GM21737 (cell line): ENCODE measurements around the gene OR2A25.

Experiments
- ATAC-seq: cut with Tn5 transposase; IDR thresholded peaks from one replicate; pipeline ENCODE4 v1.9.1; 2021; ENCODE audit warnings: mild to moderate bottlenecking, moderate library complexity; ENCODE audit not compliant: unreplicated experiment

OR2A25 gene

DNA sequence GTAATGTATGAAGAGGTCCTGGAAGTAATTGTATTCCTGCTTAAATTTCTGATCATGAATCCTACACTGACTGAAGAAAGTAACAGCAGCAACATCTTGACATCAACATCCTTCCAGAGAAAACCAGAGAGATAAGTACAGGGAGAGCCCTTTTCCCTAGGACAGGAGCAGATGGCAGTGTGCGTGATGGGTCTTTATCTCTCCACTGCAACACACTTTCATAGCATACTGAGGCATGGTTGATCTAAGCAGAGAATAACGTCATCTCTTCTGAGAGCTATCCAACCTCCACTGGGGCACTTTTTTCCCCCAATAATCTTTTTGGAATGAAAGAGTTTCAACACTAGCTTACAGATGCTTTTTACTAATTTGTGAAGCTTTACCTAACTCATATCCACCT lies 342 bp downstream of the OR2A25 start:
- ATAC-seq: no peak

- no peak for ATAC-seq
Measured at GRCh38 chr7:144074374-144074773, 4.8 kb downstream of the OR2A25 start.

- no peak for ATAC-seq
Measured at GRCh38 chr7:144085978-144086377, 16.4 kb downstream of the OR2A25 start, which contains the start of gene OR2A12. OR2A12 (plus strand) TSS chr7:144086278; CDS start chr7:144095108, 8,830 bp downstream.

GRCh38 chr7:144086730-144087129 lies 17.1 kb downstream of the OR2A25 start:
- ATAC-seq: no peak

DNA sequence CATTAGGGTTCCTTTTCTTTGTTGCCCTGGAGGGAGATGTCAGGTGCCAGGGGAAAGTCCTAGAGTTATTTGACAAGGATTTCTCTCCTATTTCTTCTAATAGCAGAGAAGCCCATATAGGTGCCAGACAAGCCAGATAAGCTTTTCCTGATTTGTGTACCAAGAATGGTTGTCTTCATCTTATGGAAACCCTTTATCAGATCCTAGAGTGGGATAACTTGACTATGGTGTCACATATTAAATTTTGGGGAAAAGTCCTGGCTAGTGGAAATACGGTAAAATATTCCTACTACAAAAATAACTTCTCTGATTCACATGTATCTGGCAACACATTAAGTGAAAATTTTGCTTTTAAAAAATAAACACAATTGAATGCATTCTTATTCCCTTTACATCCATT lies 17.6 kb downstream of the OR2A25 start:
- ATAC-seq: no peak

DNA sequence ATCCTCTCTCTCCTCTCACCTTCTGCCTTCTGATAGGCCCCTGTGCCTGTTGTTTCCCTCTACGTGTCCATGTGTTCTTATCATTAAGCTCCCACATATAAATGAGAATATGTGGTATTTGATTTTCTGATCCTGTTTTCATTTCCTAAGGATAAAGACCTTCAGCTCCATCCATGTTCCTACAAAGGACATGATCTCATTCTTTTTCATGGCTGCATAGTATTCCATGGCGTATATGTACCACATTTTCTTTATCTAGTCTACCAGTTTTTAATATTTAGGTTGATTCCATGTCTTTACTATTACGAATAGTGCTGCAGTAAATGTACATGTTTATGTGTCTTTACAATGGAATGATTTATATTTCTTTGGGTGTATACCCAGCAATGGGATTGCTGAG lies 21.1 kb downstream of the OR2A25 start:
- no peak for ATAC-seq

DNA sequence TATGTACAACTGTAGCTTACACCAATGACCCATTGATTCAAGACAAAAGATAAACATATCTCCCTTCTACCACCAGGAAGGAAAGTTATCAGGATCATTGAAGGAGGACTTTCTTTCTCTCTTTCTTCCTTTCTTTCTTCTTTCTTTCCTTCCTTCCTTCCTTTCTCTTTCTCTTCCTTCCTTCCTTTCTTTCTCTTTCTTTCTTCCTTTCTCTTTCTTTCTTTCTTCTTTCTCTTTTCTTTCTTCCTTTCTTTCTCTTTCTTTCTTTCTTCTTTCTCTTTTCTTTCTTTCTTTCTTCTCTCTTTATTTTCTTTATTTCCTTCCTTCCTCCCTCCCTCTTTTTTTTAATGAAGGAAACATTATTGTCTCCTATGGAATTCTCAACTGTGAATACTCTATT lies 29.2 kb downstream of the OR2A25 start:
- ATAC-seq: no peak

DNA sequence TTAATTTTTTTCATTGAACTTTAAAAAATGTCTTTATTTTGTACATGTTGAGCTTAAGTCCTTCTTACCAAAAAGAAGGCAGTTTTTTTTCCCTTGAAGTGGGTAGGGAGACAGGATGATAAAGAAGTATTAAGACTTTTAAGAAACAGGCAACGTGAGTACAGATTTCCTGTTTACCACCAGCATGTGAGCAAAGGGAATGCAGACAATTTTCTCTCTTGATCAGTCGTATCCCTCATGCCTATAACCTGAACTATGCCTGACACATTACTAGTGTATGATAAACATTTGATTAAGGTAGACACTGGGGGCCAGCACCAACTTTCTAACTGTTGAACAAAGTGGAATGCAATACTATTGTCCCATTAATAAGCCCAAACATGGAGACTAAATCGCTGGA lies 31.0 kb downstream of the OR2A25 start:
- ATAC-seq: no peak

GRCh38 chr7:144102041-144102440 lies 32.4 kb downstream of the OR2A25 start:
- no peak for ATAC-seq

- no peak for ATAC-seq
Measured at GRCh38 chr7:144105211-144105610, 35.6 kb downstream of the OR2A25 start.

GRCh38 chr7:144109283-144109682 lies 39.7 kb downstream of the OR2A25 start, which contains the start of gene OR2A2:
OR2A2 (plus strand) TSS chr7:144109583; CDS start chr7:144109583, 0 bp downstream.
- ATAC-seq: no peak

- no peak for ATAC-seq
Measured at GRCh38 chr7:144110272-144110671, 40.7 kb downstream of the OR2A25 start.

DNA sequence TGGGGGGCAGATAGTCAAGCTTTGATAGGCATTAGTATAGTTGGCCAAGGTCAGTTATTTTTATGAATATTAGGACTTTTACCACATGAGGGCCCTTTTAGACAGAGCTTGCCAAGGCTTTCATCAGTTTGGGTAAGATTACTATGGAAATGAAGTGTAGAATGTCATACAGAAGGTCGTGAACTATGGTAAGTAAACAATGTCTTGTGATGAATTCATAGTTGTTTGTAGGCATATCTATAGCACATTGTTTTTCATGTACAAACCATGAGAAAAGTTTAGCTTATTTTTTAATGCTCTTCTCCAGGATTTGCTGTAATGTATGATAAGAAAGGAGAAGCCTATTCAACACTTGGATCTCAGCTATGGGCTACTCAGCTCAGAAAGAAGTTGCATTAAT lies 44.0 kb downstream of the OR2A25 start:
- no peak for ATAC-seq

DNA sequence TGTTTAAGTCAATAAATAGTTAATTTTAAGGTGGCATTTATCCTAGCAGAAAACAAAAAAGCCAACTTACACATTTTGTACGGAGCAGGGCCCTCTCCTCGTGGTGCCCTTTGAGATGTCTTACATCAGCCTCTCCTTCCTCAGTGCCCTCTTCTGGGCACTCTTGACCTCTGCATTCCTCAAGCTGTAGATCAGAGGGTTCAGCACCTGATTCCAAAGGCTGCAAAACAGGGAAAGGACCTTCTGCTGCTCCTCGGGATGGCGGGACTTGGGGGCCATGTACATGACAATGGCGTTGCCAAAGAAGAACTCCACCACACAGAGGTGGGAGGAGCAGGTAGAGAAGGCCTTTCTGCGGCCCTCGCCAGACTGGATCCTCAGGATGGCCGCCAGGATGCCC lies 48.7 kb downstream of the OR2A25 start:
- no peak for ATAC-seq

GRCh38 chr7:144122876-144123275 lies 53.3 kb downstream of the OR2A25 start, which contains the start of gene OR2A14:
OR2A14 (plus strand) TSS chr7:144123176; CDS start chr7:144129113, 5,937 bp downstream.
- no peak for ATAC-seq
